ENCODE measurements around the gene EYA2. TPM values are rescaled to one million over a fixed set of nuclear protein-coding genes. Genes with fewer than 3 reads are reported as not detected.

Gene EYA2
- total and polyA plus RNA-seq, 2 donors (not counting 1 experiment from before 2014, with no cell fraction given), result 1.1 to 2.8 TPM

DNA sequence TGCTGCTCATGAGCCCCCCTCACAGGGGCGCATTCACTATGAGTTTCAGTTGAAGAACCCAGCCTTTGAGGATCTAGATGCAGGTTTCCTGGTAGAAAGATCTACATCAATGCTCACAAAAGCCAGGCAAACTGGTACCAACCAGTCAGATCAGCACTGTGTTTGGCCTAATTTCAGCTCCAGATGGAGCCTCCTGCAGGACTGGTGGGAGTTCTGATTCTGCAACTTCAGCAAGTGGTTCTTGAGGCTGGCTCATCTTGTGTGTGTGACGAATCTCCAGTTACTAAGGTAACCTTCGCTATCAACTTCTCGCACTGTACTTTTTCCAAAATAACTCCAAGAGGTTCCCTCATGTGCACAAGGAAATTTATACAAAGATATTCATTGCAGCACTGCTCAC is 343.1 kb downstream of the EYA2 start:
- TF ChIP-seq, protein P1, sequence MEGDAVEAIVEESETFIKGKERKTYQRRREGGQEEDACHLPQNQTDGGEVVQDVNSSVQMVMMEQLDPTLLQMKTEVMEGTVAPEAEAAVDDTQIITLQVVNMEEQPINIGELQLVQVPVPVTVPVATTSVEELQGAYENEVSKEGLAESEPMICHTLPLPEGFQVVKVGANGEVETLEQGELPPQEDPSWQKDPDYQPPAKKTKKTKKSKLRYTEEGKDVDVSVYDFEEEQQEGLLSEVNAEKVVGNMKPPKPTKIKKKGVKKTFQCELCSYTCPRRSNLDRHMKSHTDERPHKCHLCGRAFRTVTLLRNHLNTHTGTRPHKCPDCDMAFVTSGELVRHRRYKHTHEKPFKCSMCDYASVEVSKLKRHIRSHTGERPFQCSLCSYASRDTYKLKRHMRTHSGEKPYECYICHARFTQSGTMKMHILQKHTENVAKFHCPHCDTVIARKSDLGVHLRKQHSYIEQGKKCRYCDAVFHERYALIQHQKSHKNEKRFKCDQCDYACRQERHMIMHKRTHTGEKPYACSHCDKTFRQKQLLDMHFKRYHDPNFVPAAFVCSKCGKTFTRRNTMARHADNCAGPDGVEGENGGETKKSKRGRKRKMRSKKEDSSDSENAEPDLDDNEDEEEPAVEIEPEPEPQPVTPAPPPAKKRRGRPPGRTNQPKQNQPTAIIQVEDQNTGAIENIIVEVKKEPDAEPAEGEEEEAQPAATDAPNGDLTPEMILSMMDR (IDR thresholded peaks at IDR 0.05), result no peak
- TF ChIP-seq EZH2 (IDR thresholded peaks at IDR 0.05; ENCODE audit: borderline replicate concordance, insufficient read depth, low read depth, low read length, poor library complexity, severe bottlenecking), result no peak
- no peaks in the 10 kb centered on the region for H3K27me3 ChIP-seq (replicated peaks in 1 of 4; ENCODE audit: control extremely low read depth in 1 of 4, control insufficient read depth in 3 of 4, insufficient read depth in 4 of 4, low read length in 3 of 4)
- H3K4me3 ChIP-seq (ENCODE audit: control extremely low read depth in 1 of 5, extremely low read depth in 1 of 5, insufficient read depth in 1 of 5, low read depth in 2 of 5, low read length in 4 of 5), result no peak overlapping the region
- H3K9me3 Mint-ChIP-seq (ENCODE audit: insufficient read depth), result no peaks in the 10 kb centered on the region
- H3K4me1 ChIP-seq (ENCODE audit: control insufficient read depth in 2 of 2, insufficient read depth in 2 of 2, low read length in 2 of 2), result no peaks in the 10 kb centered on the region
- DNase-seq (no peak), ATAC-seq (ENCODE audit: low read depth) (no peak)
- H3K27ac ChIP-seq (ENCODE audit: low read length in 2 of 2), result no peak overlapping the region
- no peak overlapping the region for H3K27ac Mint-ChIP-seq
- no peak overlapping the region for H3K9ac ChIP-seq (ENCODE audit: low read length)
- no peak overlapping the region for H2AFZ ChIP-seq (ENCODE audit: insufficient read depth, low read depth, low read length, poor library complexity, severe bottlenecking)
- whole genome bisulfite sequencing (ENCODE audit: insufficient coverage), result 92% methylated on average over 1 of the region's 4 CpGs
- peaks cover 31% of the 10 kb centered on the region for H3K79me2 ChIP-seq (ENCODE audit: control insufficient read depth, insufficient read depth, low read length)
- ChIA-PET CTCF (interaction anchor here (1.9 kb wide), 1 partner anchor 146 kb away, joined by 7 read pairs; no protein-coding TSS in a partner anchor), POLR2A (interaction anchor here (0.5 kb wide), 1 partner anchor 71 kb away, joined by 3 read pairs; no protein-coding TSS in a partner anchor)
- H3K36me3 ChIP-seq (replicated peaks in 1 of 2; ENCODE audit: control extremely low read depth in 1 of 2, control insufficient read depth in 1 of 2, extremely low read depth in 1 of 2, insufficient read depth in 2 of 2, low read length in 1 of 2), result peaks cover 24 to 86% of the 10 kb centered on the region in 2 experiments
- no peak overlapping the region for H3K4me2 ChIP-seq (replicated peaks; ENCODE audit: low read depth, low read length, poor library complexity, severe bottlenecking)
- intact Hi-C loops (cut with micrococcal nuclease), result no loop called here
- no peaks in the 10 kb centered on the region for H3K27me3 Mint-ChIP-seq
- H3K4me3 Mint-ChIP-seq, result no peak overlapping the region
- H4K20me1 ChIP-seq (ENCODE audit: control insufficient read depth, insufficient read depth, low read length, poor library complexity, severe bottlenecking), result peaks cover 18% of the 10 kb centered on the region
- H3K9me3 ChIP-seq (ENCODE audit: control extremely low read depth in 1 of 3, control insufficient read depth in 2 of 3, insufficient read depth in 1 of 3, low read length in 2 of 3), result no peaks in the 10 kb centered on the region
- H3K4me1 Mint-ChIP-seq, result no peaks in the 10 kb centered on the region

Small RNAs within 50 kb of the gene (small RNA-seq; reads per million reads assigned to genes)
- gene MIR3616 (ENCODE audit: insufficient read length, low read depth, low replicate concordance), result not detected

Other genes with a start within 250 kb of the EYA2 start
- gene SLC13A3, start 243.4 kb upstream of the EYA2 start, total RNA-seq, result 0.20 and 0.49 TPM in 2 replicates
- 0.09 TPM in 2 replicates for gene SLC13A3, start 243.4 kb upstream of the EYA2 start, polyA plus RNA-seq
- gene TP53RK, start 205.4 kb upstream of the EYA2 start, total RNA-seq, result 22.5 and 24.0 TPM in 2 replicates
- gene TP53RK, start 205.4 kb upstream of the EYA2 start, polyA plus RNA-seq, result 1.7 and 3.1 TPM in 2 replicates
- not detected in 2 replicates for gene SLC2A10, start 185.2 kb upstream of the EYA2 start, total RNA-seq
- gene SLC2A10, start 185.2 kb upstream of the EYA2 start, polyA plus RNA-seq, result not detected in 2 replicates

Measured in B cell (primary cell).